K562 (cell line): Measurements from ENCODE around the gene RSU1. TPM values are rescaled to one million over a fixed set of nuclear protein-coding genes. Genes with fewer than 3 reads are reported as not detected.

Source experiments
- ATAC-seq: fragments of 200-7000 bp; cut with Tn5 transposase; 3 replicates; pipeline ENCODE4 v1.9.1; 2020; ENCODE audit warnings: moderate library complexity
- BruUV-seq: library from RNA; stranded (reverse); fragments of 400-500 nt; replicated peaks from 2 replicates; lab custom pipeline; 2021; lab: Mats Ljungman, UMichigan
- CTCF ChIA-PET: fragments of 300-600 bp; formaldehyde crosslinking; extraction: SDS; loops from one replicate; lab custom pipeline; 2021; ENCODE audit warnings: low intra/inter-chr PET ratio; lab: Yijun Ruan, JAX
- POLR2A ChIA-PET: fragments of 300-600, 350-650 bp; sonication (Branson Sonifier 250); formaldehyde crosslinking; extraction: SDS; loops from one replicate; lab custom pipeline; 2021; ENCODE audit warnings: antibody characterized with exemption, inconsistent platforms; lab: Yijun Ruan, JAX
- DNase-seq, 4 experiments: peaks; one replicate each; pipeline versions ENCODE4 v3.0.0 to v3.0.0-alpha.2; 2011 to 2018; ENCODE audit warnings: low spot score in 3 of 4, mixed read lengths in 3 of 4; ENCODE audit errors: extremely low read depth in 1 of 4
- FAIRE-seq: peaks from 2 replicates; lab custom pipeline; 2011; peaks lifted over from hg19 to GRCh38; lab: Jason Lieb, UNC
- H2AFZ ChIP-seq: 2 replicates; pipeline ENCODE4 v1.6.0; 2011; ENCODE audit warnings: low read depth, low read length, control low read depth, inconsistent platforms
- H3K27ac ChIP-seq: fragments of 200-600 bp; 3 replicates; pipeline ENCODE4 v1.8.0; 2011; ENCODE audit warnings: low read depth, mild to moderate bottlenecking, control low read depth, inconsistent platforms, low read length, moderate library complexity, mixed read lengths; ENCODE audit errors: extremely low read depth
- H3K27me3 ChIP-seq, 2 experiments: fragments of 300-600 bp in 1 of 2; 2 replicates in 1 of 2; 3 replicates in 1 of 2; pipeline versions ENCODE4 v1.6.0 to v1.8.0; 2011; ENCODE audit warnings: inconsistent platforms in 2 of 2, low read length in 2 of 2, mild to moderate bottlenecking in 1 of 2, mixed read lengths in 1 of 2, moderate library complexity in 1 of 2; ENCODE audit not compliant: control insufficient read depth in 2 of 2, insufficient read depth in 2 of 2
- H3K36me3 ChIP-seq: fragments of 300-600 bp; 3 replicates; pipeline ENCODE4 v1.8.0; 2011; ENCODE audit warnings: mild to moderate bottlenecking, low read length, inconsistent platforms; ENCODE audit not compliant: control insufficient read depth, insufficient read depth
- H3K4me1 ChIP-seq, 2 experiments: fragments of 200-600 bp in 1 of 2; replicated peaks in 1 of 2; 2 replicates in 1 of 2; 3 replicates in 1 of 2; pipeline versions ENCODE4 v1.5.1 to v1.8.0; 2011; ENCODE audit warnings: inconsistent platforms in 2 of 2, low read length in 2 of 2, mild to moderate bottlenecking in 1 of 2, mixed read lengths in 1 of 2, moderate library complexity in 1 of 2; ENCODE audit not compliant: control insufficient read depth in 2 of 2, insufficient read depth in 2 of 2
- H3K4me2 ChIP-seq: 2 replicates; pipeline ENCODE4 v1.6.1; 2011; ENCODE audit warnings: low read length, control low read depth, inconsistent platforms, mixed read lengths; ENCODE audit not compliant: insufficient read depth
- H3K4me3 ChIP-seq: fragments of 200-600 bp; sonication (generic), shearing (Covaris generic); 2 replicates; pipeline ENCODE4 v1.5.1; 2016; ENCODE audit warnings: control low read depth, inconsistent platforms
- H3K79me2 ChIP-seq: fragments of 200-600 bp; 3 replicates; pipeline ENCODE4 v1.8.0; 2011; ENCODE audit warnings: low read length, inconsistent platforms; ENCODE audit not compliant: control insufficient read depth, insufficient read depth
- H3K9ac ChIP-seq, 2 experiments: 2 replicates each; pipeline versions ENCODE4 v1.6.0 to v1.6.1; 2011; ENCODE audit warnings: low read depth in 2 of 2, low read length in 2 of 2, control low read depth in 1 of 2, inconsistent platforms in 1 of 2, mild to moderate bottlenecking in 1 of 2, mixed read lengths in 1 of 2; ENCODE audit not compliant: insufficient read depth in 1 of 2
- H3K9me1 ChIP-seq: one replicate; pipeline ENCODE4 v1.6.0; 2011; ENCODE audit warnings: inconsistent platforms, mild to moderate bottlenecking, low read length, moderate library complexity; ENCODE audit not compliant: control insufficient read depth, insufficient read depth
- H3K9me3 ChIP-seq: replicated peaks from 2 replicates; pipeline ENCODE4 v1.5.1; 2011; ENCODE audit warnings: low read depth, low read length, inconsistent platforms; ENCODE audit not compliant: control insufficient read depth, insufficient read depth
- H4K20me1 ChIP-seq: replicated peaks from 2 replicates; pipeline ENCODE4 v1.6.1; 2011; ENCODE audit warnings: low read length, inconsistent platforms, mixed read lengths; ENCODE audit not compliant: control insufficient read depth, insufficient read depth
- ARID1B ChIP-seq: fragments of 450-650 bp; IDR thresholded peaks from 2 replicates; pipeline ENCODE4 v1.6.1; 2016; ENCODE audit warnings: antibody characterized with exemption, mild to moderate bottlenecking, inconsistent platforms
- ARID3A ChIP-seq: IDR thresholded peaks from 2 replicates; pipeline ENCODE4 v1.6.1; 2012; ENCODE audit warnings: low read depth, low read length, improper control_type of control experiment, borderline replicate concordance
- CBFA2T2 ChIP-seq: fragments of 450-650 bp; conservative IDR thresholded peaks from 2 replicates; pipeline ENCODE4 v1.6.1; 2017; ENCODE audit warnings: mild to moderate bottlenecking
- CBFA2T3 ChIP-seq: fragments of 450-650 bp; IDR thresholded peaks from 2 replicates; pipeline ENCODE4 v1.6.1; 2017
- CTBP1 ChIP-seq: fragments of 450-650 bp; IDR thresholded peaks from 2 replicates; pipeline ENCODE4 v1.6.1; 2016; ENCODE audit warnings: borderline replicate concordance
- DPF2 ChIP-seq: fragments of 450-650 bp; IDR thresholded peaks from 2 replicates; pipeline ENCODE4 v1.6.1; 2016
- NCOA6 ChIP-seq: fragments of 450-650 bp; IDR thresholded peaks from 2 replicates; pipeline ENCODE4 v1.6.1; 2017; ENCODE audit warnings: mild to moderate bottlenecking
- PPARD ChIP-seq: fragments of 250-450 bp; sonication (Bioruptor Pico); IDR thresholded peaks from 2 replicates; pipeline ENCODE4 v1.8.0; 2022; ENCODE audit warnings: inconsistent platforms, mild to moderate bottlenecking, moderate library complexity
- PTTG1 ChIP-seq: fragments of 450-650 bp; IDR thresholded peaks from 2 replicates; pipeline ENCODE4 v1.6.1; 2016; ENCODE audit warnings: low read depth, mild to moderate bottlenecking, missing genetic modification characterization, missing compliant biosample characterization
- SAFB ChIP-seq: fragments of 200-400 bp; formaldehyde crosslinking; IDR thresholded peaks from 2 replicates; pipeline ENCODE4 v1.6.1; 2017; ENCODE audit warnings: low read depth, low read length, borderline replicate concordance
- TEAD4 ChIP-seq, 2 experiments: sonication (generic) in 1 of 2; formaldehyde crosslinking in 1 of 2; IDR thresholded peaks; 2 replicates each; pipeline versions ENCODE4 v1.6.1 to v1.8.0; 2012 to 2022; ENCODE audit warnings: borderline replicate concordance in 1 of 2, inconsistent platforms in 1 of 2, low read length in 1 of 2, mild to moderate bottlenecking in 1 of 2, missing genetic modification reagents in 1 of 2
- WGBS: fragments of 100-300 bp; shearing (Covaris generic); methylation state at CpG from one replicate; pipeline ENCODE4 v1.1.6; 2016; ENCODE audit warnings: low coverage, mixed read lengths; ENCODE audit not compliant: insufficient coverage; ENCODE audit errors: missing lambda C conversion rate; 5-methylcytosine and 5-hydroxymethylcytosine counted together
- in situ Hi-C: fragments of 300-500 bp; cut with MboI; formaldehyde crosslinking; loops from 4 replicates; pipeline ENCODE4 v1.15.0; 2018; ENCODE audit warnings: inconsistent platforms, mixed read lengths
- intact Hi-C: fragments of 100-400 bp; cut with micrococcal nuclease; formaldehyde crosslinking; loops from 2 replicates; pipeline ENCODE4 v1.14.2; 2022
- polyA plus RNA-seq, 8 experiments: library from polyadenylated mRNA; depleted of rRNA in 4 of 8; stranded (reverse) in 5 of 8; unstranded in 3 of 8; fragments of >200 nt; fragmentation: Nextera tagmentation in 2 of 8; fragmentation: Illumina TruSeq in 1 of 8; extraction: Ambion mirVana in 2 of 8; extraction: Trizol in 1 of 8; gene quantifications; 2 replicates each; pipeline versions ENCODE4 v1.2.1 to v1.2.3, GENCODE V29; 2011 to 2014; ENCODE audit warnings: inconsistent platforms in 1 of 8, missing spikeins in 1 of 8
- total RNA-seq, 7 experiments: library from RNA; depleted of rRNA in 6 of 7; stranded (reverse); fragments of >200 nt in 6 of 7; fragmentation: Illumina TruSeq in 2 of 7; extraction: Trizol in 2 of 7; gene quantifications; 2 replicates each; pipeline versions ENCODE4 v1.2.1 to v1.2.3, GENCODE V29; 2011 to 2021; ENCODE audit warnings: low replicate concordance in 1 of 7
- TF ChIP-seq, protein P1 (sequence below): sonication (generic); IDR thresholded peaks from 2 replicates; pipeline ENCODE4 v1.6.1; 2016
- TF ChIP-seq, protein P2 (sequence below): IDR thresholded peaks from 3 replicates; pipeline ENCODE4 v1.6.1; 2011; ENCODE audit warnings: borderline replicate concordance, mild to moderate bottlenecking, moderate library complexity; ENCODE audit not compliant: insufficient read length; ENCODE audit errors: extremely low read depth

RSU1 gene
- total and polyA plus RNA-seq, 9 of the 15 experiments (the other 6 are each of a cell fraction or from before 2014, with no cell fraction given): 18.8 to 67.3 (median 31.5) TPM

GRCh38 chr10:16765509-16766375 lies 51.5 kb downstream of the RSU1 start (continued):
- no peak for TF ChIP-seq NCOA6
- TF ChIP-seq CBFA2T3: peak; percentile 82
- 0 out of 2 replicates have a peak, but pooled peaks have one; percentile 19 for TF ChIP-seq DPF2
- peak; percentile 65; the same call in 1 of the 2 replicates for TF ChIP-seq CTBP1
- TF ChIP-seq PPARD: no peak
- TF ChIP-seq ARID1B: peak; percentile 78
- TF ChIP-seq, protein P1, sequence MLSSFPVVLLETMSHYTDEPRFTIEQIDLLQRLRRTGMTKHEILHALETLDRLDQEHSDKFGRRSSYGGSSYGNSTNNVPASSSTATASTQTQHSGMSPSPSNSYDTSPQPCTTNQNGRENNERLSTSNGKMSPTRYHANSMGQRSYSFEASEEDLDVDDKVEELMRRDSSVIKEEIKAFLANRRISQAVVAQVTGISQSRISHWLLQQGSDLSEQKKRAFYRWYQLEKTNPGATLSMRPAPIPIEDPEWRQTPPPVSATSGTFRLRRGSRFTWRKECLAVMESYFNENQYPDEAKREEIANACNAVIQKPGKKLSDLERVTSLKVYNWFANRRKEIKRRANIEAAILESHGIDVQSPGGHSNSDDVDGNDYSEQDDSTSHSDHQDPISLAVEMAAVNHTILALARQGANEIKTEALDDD: peak; percentile 67; the same call in 1 of the 2 replicates
- peak; percentile 70 for TF ChIP-seq CBFA2T2
- TF ChIP-seq TEAD4 (IDR thresholded peaks at IDR 0.05; ENCODE audit: low read length): peak; percentile 79
- no peak for TF ChIP-seq TEAD4 (CRISPR knock-in tag; IDR thresholded peaks at IDR 0.05; ENCODE audit: borderline replicate concordance)

- BruUV-seq: no TSS peak
- POLR2A ChIA-PET: no interaction called here
- FAIRE-seq: no peak
- Histone ChIP-seq H3K36me3 (no peaks in the 10 kb centered on the region), H3K9ac (no peak overlapping the region), H2AFZ (no peak overlapping the region), H3K4me1 (peaks cover 0 to 8% of the 10 kb centered on the region in 2 experiments; a peak in 4 of 5 replicates), H3K9me1 (no peaks in the 10 kb centered on the region), H3K27me3 (no peaks in the 10 kb centered on the region), H3K9me3 (no peaks in the 10 kb centered on the region), H3K27ac (no peak overlapping the region), H3K4me2 (no peak overlapping the region), H3K4me3 (no peak overlapping the region), H4K20me1 (no peaks in the 10 kb centered on the region), H3K79me2 (no peaks in the 10 kb centered on the region)
- intact Hi-C loops: no loop called here
- no peak for DNase-seq
- in situ Hi-C loops: no loop called here
- CTCF ChIA-PET: no interaction called here
- WGBS: 82% methylated on average over 8 of the region's 8 CpGs
- ATAC-seq: no peak
- no peak for TF ChIP-seq PTTG1
- no peak for TF ChIP-seq ARID3A
- TF ChIP-seq SAFB: no peak
- TF ChIP-seq, protein P2, sequence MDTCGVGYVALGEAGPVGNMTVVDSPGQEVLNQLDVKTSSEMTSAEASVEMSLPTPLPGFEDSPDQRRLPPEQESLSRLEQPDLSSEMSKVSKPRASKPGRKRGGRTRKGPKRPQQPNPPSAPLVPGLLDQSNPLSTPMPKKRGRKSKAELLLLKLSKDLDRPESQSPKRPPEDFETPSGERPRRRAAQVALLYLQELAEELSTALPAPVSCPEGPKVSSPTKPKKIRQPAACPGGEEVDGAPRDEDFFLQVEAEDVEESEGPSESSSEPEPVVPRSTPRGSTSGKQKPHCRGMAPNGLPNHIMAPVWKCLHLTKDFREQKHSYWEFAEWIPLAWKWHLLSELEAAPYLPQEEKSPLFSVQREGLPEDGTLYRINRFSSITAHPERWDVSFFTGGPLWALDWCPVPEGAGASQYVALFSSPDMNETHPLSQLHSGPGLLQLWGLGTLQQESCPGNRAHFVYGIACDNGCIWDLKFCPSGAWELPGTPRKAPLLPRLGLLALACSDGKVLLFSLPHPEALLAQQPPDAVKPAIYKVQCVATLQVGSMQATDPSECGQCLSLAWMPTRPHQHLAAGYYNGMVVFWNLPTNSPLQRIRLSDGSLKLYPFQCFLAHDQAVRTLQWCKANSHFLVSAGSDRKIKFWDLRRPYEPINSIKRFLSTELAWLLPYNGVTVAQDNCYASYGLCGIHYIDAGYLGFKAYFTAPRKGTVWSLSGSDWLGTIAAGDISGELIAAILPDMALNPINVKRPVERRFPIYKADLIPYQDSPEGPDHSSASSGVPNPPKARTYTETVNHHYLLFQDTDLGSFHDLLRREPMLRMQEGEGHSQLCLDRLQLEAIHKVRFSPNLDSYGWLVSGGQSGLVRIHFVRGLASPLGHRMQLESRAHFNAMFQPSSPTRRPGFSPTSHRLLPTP: no peak
Observed at GRCh38 chr10:16761300-16761699, 55.9 kb downstream of the RSU1 start.
